Measurements from ENCODE around the gene FSTL5. TPM values are rescaled to one million over a fixed set of nuclear protein-coding genes. Genes with fewer than 3 reads are reported as not detected.

The FSTL5 gene
- total and polyA plus RNA-seq, 10 of the 15 experiments (the other 5 are each of a cell fraction or from before 2014, with no cell fraction given): 0.04 to 2.4 (median 0.08) TPM; not detected in 4

GRCh38 chr4:161894493-161895167 is 269.2 kb downstream of the FSTL5 start:
- H3K36me3 ChIP-seq (ENCODE audit: control insufficient read depth in 2 of 2, insufficient read depth in 2 of 2, low read length in 1 of 2): no peaks in the 10 kb centered on the region
- no peaks in the 10 kb centered on the region for H3K79me2 ChIP-seq (ENCODE audit: control insufficient read depth, insufficient read depth, low read length)
- H3K9ac ChIP-seq (ENCODE audit: control insufficient read depth, insufficient read depth, low read length): no peak overlapping the region
- no peak overlapping the region for H2AFZ ChIP-seq (ENCODE audit: control insufficient read depth, low read depth, low read length)
- SMC1A ChIA-PET (ENCODE audit: uncharacterized antibody, unreplicated experiment): interaction anchor here (0.6 to 1.0 kb wide), 3 partner anchors 8 to 57 kb away, joined by 3 to 5 read pairs (median 3); no protein-coding TSS in a partner anchor
- 33% methylated on average over 6 of the region's 6 CpGs for WGBS (ENCODE audit: insufficient coverage, insufficient replicate concordance, low lambda C conversion rate, missing lambda C conversion rate)
- H3K27me3 ChIP-seq (replicated peaks in 1 of 2; ENCODE audit: control insufficient read depth in 2 of 2, insufficient read depth in 2 of 2, low read length in 1 of 2): no peaks in the 10 kb centered on the region
- POLR2A ChIA-PET: no interaction called here
- H3K27ac ChIP-seq (ENCODE audit: control insufficient read depth, insufficient read depth): no peak overlapping the region
- CTCF ChIA-PET: no interaction called here
- no peaks in the 10 kb centered on the region for H4K20me1 ChIP-seq (ENCODE audit: control insufficient read depth, insufficient read depth)
- no peak overlapping the region for H3K4me3 ChIP-seq
- no peaks in the 10 kb centered on the region for H3K9me3 ChIP-seq (replicated peaks; ENCODE audit: control insufficient read depth, insufficient read depth, low read length)
- FAIRE-seq (no peak), ATAC-seq (no peak), DNase-seq (ENCODE audit: low read depth, low spot score) (no peak)
- BruUV-seq (replicated peaks): no TSS peak
- TF ChIP-seq IRF3 (IDR thresholded peaks at IDR 0.05) (no peak), HSF1 (IDR thresholded peaks at IDR 0.05; ENCODE audit: low read depth, low read length) (no peak), RFX5 (IDR thresholded peaks at IDR 0.05; ENCODE audit: low read depth, low read length) (no peak), ATF2 (IDR thresholded peaks at IDR 0.05; ENCODE audit: low read length) (no peak)
- no peaks in the 10 kb centered on the region for H3K4me1 ChIP-seq (ENCODE audit: control insufficient read depth, insufficient read depth, low read length)
- in situ Hi-C loops (cut with MboI) (no loop called here), intact Hi-C loops (cut with micrococcal nuclease; ENCODE audit: unreplicated experiment) (no loop called here)
- RAD21 ChIA-PET (ENCODE audit: unreplicated experiment): no interaction called here
- H3K4me2 ChIP-seq (ENCODE audit: control insufficient read depth, insufficient read depth): no peak overlapping the region

Measured in GM12878 (cell line).